ENCODE measurements around the gene INHBE.

INHBE gene

DNA sequence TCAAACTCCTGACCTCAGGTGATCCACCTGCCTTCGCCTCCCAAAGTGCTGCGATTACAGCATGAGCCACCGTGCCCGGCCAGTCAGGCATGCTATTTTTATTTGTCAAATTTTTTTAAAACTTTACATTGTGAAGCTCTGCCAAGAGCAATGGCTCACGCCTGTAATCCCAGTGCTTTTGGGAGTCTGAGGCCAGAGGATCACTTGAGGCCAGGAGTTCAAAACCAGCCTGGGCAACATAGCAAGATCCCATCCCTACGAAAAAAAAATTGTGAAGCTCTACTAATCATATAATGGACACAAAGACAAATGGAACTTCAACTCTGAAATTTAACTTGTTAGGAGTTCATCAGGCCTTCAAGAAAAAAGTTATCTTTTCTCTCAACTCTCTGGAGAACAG is 26.1 kb upstream of the INHBE start:
- TF ChIP-seq SNAI2 (CRISPR knock-in tag; IDR thresholded peaks at IDR 0.05) (no peak), RARB (CRISPR knock-in tag; IDR thresholded peaks at IDR 0.05) (no peak), GLIS3 (CRISPR knock-in tag; IDR thresholded peaks at IDR 0.05) (no peak), ARNTL (CRISPR knock-in tag; IDR thresholded peaks at IDR 0.05; ENCODE audit: borderline replicate concordance, low read depth) (no peak), ZNF70 (CRISPR knock-in tag; IDR thresholded peaks at IDR 0.05) (no peak), ZNF8 (CRISPR knock-in tag; IDR thresholded peaks at IDR 0.05) (no peak), ISL1 (CRISPR knock-in tag; IDR thresholded peaks at IDR 0.05) (no peak), ESRRG (CRISPR knock-in tag; IDR thresholded peaks at IDR 0.05) (no peak), CSDC2 (CRISPR knock-in tag; IDR thresholded peaks at IDR 0.05) (no peak), PPARA (CRISPR knock-in tag; IDR thresholded peaks at IDR 0.05; ENCODE audit: borderline replicate concordance) (no peak), ZNF565 (CRISPR knock-in tag; conservative IDR thresholded peaks at IDR 0.05; ENCODE audit: low read depth) (no peak)
- TF ChIP-seq, protein P1, sequence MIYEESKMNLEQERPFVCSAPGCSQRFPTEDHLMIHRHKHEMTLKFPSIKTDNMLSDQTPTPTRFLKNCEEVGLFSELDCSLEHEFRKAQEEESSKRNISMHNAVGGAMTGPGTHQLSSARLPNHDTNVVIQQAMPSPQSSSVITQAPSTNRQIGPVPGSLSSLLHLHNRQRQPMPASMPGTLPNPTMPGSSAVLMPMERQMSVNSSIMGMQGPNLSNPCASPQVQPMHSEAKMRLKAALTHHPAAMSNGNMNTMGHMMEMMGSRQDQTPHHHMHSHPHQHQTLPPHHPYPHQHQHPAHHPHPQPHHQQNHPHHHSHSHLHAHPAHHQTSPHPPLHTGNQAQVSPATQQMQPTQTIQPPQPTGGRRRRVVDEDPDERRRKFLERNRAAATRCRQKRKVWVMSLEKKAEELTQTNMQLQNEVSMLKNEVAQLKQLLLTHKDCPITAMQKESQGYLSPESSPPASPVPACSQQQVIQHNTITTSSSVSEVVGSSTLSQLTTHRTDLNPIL (CRISPR knock-in tag; IDR thresholded peaks at IDR 0.05; ENCODE audit: low read depth): no peak
- ATAC-seq: no peak

DNA sequence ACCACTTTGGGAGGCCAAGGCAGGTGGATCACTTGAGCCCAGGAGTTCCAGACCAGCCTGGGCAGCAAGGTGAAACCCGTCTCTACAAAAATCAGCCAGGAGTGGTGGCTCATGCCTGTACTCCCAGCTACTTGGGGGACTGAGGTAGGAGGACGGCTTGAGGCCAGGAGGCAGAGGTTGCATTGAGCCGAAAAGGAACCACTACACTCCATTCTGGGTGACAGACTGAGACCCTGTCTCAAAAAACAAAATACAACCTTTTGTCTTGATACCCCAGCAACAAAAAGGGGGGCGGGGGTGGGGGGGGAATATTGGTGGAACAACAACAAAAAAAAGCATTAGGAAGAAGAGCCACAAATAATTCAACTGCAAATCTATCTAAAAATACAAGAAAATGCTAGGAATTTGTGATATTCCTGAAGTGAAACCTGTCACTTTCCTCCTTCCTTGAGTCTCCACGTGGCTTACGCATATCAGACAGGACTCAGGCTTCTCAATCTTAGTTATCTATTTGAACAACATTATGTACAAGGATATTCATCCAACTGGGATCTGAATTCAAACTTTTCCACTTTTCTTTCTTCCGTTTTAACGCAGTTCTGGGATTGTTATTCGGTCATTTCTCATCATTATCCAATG is 25.5 kb upstream of the INHBE start:
- no peak for TF ChIP-seq ZFP30 (CRISPR knock-in tag; IDR thresholded peaks at IDR 0.05)
- no peak for TF ChIP-seq PPARA (CRISPR knock-in tag; IDR thresholded peaks at IDR 0.05; ENCODE audit: borderline replicate concordance)
- no peak for TF ChIP-seq ARNTL (CRISPR knock-in tag; IDR thresholded peaks at IDR 0.05; ENCODE audit: borderline replicate concordance, low read depth)
- no peak for TF ChIP-seq GLIS3 (CRISPR knock-in tag; IDR thresholded peaks at IDR 0.05)
- TF ChIP-seq TOX (CRISPR knock-in tag; IDR thresholded peaks at IDR 0.05; ENCODE audit: borderline replicate concordance): no peak
- no peak for TF ChIP-seq ZNF8 (CRISPR knock-in tag; IDR thresholded peaks at IDR 0.05)
- no peak for TF ChIP-seq ESRRG (CRISPR knock-in tag; IDR thresholded peaks at IDR 0.05)
- TF ChIP-seq CSDC2 (CRISPR knock-in tag; IDR thresholded peaks at IDR 0.05): no peak
- TF ChIP-seq, protein P2, sequence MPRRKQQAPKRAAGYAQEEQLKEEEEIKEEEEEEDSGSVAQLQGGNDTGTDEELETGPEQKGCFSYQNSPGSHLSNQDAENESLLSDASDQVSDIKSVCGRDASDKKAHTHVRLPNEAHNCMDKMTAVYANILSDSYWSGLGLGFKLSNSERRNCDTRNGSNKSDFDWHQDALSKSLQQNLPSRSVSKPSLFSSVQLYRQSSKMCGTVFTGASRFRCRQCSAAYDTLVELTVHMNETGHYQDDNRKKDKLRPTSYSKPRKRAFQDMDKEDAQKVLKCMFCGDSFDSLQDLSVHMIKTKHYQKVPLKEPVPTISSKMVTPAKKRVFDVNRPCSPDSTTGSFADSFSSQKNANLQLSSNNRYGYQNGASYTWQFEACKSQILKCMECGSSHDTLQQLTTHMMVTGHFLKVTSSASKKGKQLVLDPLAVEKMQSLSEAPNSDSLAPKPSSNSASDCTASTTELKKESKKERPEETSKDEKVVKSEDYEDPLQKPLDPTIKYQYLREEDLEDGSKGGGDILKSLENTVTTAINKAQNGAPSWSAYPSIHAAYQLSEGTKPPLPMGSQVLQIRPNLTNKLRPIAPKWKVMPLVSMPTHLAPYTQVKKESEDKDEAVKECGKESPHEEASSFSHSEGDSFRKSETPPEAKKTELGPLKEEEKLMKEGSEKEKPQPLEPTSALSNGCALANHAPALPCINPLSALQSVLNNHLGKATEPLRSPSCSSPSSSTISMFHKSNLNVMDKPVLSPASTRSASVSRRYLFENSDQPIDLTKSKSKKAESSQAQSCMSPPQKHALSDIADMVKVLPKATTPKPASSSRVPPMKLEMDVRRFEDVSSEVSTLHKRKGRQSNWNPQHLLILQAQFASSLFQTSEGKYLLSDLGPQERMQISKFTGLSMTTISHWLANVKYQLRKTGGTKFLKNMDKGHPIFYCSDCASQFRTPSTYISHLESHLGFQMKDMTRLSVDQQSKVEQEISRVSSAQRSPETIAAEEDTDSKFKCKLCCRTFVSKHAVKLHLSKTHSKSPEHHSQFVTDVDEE (CRISPR knock-in tag; IDR thresholded peaks at IDR 0.05): no peak
- no peak for TF ChIP-seq BACH2 (CRISPR knock-in tag; IDR thresholded peaks at IDR 0.05; ENCODE audit: borderline replicate concordance)
- no peak for TF ChIP-seq ZC3H10 (CRISPR knock-in tag; IDR thresholded peaks at IDR 0.05)
- TF ChIP-seq RARB (CRISPR knock-in tag; IDR thresholded peaks at IDR 0.05): no peak
- TF ChIP-seq ZNF70 (CRISPR knock-in tag; IDR thresholded peaks at IDR 0.05): no peak
- TF ChIP-seq ZFP3 (CRISPR knock-in tag; IDR thresholded peaks at IDR 0.05): no peak
- TF ChIP-seq ISL1 (CRISPR knock-in tag; IDR thresholded peaks at IDR 0.05): no peak
- TF ChIP-seq SNAI2 (CRISPR knock-in tag; IDR thresholded peaks at IDR 0.05): no peak
- TF ChIP-seq, protein P1 (CRISPR knock-in tag; IDR thresholded peaks at IDR 0.05; ENCODE audit: low read depth): no peak
- TF ChIP-seq, protein P3, sequence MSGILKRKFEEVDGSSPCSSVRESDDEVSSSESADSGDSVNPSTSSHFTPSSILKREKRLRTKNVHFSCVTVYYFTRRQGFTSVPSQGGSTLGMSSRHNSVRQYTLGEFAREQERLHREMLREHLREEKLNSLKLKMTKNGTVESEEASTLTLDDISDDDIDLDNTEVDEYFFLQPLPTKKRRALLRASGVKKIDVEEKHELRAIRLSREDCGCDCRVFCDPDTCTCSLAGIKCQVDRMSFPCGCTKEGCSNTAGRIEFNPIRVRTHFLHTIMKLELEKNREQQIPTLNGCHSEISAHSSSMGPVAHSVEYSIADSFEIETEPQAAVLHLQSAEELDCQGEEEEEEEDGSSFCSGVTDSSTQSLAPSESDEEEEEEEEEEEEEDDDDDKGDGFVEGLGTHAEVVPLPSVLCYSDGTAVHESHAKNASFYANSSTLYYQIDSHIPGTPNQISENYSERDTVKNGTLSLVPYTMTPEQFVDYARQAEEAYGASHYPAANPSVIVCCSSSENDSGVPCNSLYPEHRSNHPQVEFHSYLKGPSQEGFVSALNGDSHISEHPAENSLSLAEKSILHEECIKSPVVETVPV (CRISPR knock-in tag; IDR thresholded peaks at IDR 0.05): no peak
- ATAC-seq: peak; percentile 17

DNA sequence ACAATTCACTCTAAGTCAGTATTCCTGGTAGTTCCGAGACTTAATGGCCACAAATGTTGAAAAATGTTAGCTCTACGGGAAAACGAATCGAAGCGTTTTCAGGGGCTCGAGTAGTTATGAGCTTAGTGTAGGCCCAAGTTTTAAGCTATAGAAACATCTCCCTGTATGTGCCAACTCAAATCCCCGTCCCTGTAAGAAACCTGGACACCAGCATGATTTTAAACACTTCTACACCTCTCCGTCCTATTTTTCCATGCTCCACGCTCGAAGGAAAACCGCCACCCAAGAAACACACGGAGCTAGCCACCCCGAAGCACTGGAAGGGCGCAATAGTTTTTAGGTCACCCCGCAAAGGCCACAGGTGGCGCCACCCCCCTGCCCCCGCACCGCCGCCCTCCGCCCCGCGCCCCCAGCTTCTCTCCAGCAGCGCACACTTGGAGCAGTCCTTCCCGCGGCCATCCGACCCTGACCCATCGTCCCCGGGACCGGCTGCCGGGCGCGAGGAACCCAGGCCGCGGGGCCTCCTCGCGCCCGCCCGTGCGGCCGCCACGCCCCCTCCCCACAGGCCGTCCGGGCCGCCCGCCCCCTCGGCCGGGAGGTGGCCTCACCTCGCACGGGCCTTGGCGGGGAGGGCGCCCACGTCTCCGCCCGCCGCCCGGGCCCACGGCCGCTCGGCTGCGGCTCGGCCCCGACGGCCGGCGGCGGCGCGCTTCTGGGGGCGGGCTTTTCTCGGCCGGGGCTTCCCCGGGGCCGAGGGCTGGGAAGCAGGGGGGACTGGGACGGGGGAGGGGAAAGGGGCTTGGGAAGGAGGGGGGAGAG is 24.8 kb upstream of the INHBE start:
- no peak for TF ChIP-seq ESRRG (CRISPR knock-in tag; IDR thresholded peaks at IDR 0.05)
- TF ChIP-seq, protein P4, sequence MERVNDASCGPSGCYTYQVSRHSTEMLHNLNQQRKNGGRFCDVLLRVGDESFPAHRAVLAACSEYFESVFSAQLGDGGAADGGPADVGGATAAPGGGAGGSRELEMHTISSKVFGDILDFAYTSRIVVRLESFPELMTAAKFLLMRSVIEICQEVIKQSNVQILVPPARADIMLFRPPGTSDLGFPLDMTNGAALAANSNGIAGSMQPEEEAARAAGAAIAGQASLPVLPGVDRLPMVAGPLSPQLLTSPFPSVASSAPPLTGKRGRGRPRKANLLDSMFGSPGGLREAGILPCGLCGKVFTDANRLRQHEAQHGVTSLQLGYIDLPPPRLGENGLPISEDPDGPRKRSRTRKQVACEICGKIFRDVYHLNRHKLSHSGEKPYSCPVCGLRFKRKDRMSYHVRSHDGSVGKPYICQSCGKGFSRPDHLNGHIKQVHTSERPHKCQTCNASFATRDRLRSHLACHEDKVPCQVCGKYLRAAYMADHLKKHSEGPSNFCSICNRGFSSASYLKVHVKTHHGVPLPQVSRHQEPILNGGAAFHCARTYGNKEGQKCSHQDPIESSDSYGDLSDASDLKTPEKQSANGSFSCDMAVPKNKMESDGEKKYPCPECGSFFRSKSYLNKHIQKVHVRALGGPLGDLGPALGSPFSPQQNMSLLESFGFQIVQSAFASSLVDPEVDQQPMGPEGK (CRISPR knock-in tag; IDR thresholded peaks at IDR 0.05; ENCODE audit: borderline replicate concordance): no peak
- ATAC-seq: peak; percentile 62

Measured in SK-N-SH treated with all-trans-retinoic acid at 6 μM for 48 hours (cell line).